Left lung (tissue), 10 donors: ENCODE data around the gene SAMD14. TPM values are rescaled to one million over a fixed set of nuclear protein-coding genes. Genes with fewer than 3 reads are reported as not detected.

Source experiments
- ATAC-seq: fragments of 200-7000 bp; cut with Tn5 transposase; one replicate; pipeline ENCODE4 v1.9.1; 2020; ENCODE audit warnings: moderate library complexity
- DNase-seq, 4 donors: peaks; one replicate each; pipeline ENCODE4 v3.0.0-alpha.2; 2013 to 2020
- H3K27ac ChIP-seq, 2 donors: fragments of 200-600 bp; sonication (generic) in 1 of 2; one replicate each; pipeline versions ENCODE4 v1.5.0 to v1.8.0; 2020 to 2021
- H3K27me3 ChIP-seq, 2 donors: fragments of 200-600 bp; sonication (generic) in 1 of 2; one replicate each; pipeline versions ENCODE4 v1.5.0 to v1.8.0; 2020 to 2021
- H3K36me3 ChIP-seq, 2 donors: fragments of 200-600 bp; sonication (generic) in 1 of 2; one replicate each; pipeline versions ENCODE4 v1.5.0 to v1.8.0; 2020 to 2021
- H3K4me1 ChIP-seq, 2 donors: fragments of 200-600 bp; one replicate each; pipeline ENCODE4 v1.8.0; 2021
- H3K4me3 ChIP-seq, 2 donors: fragments of 200-600 bp; sonication (generic) in 1 of 2; one replicate each; pipeline versions ENCODE4 v1.5.0 to v1.8.0; 2020 to 2021; ENCODE audit warnings: mild to moderate bottlenecking in 1 of 2
- H3K9me3 ChIP-seq, 2 donors: fragments of 200-600 bp; sonication (generic) in 1 of 2; one replicate each; pipeline versions ENCODE4 v1.5.0 to v1.8.0; 2020 to 2021
- CTCF ChIP-seq, 2 donors: fragments of 200-600 bp; sonication (generic) in 1 of 2; IDR thresholded peaks; one replicate each; pipeline versions ENCODE4 v1.5.0 to v1.8.0; 2021; ENCODE audit warnings: antibody characterized with exemption in 2 of 2
- intact Hi-C, 2 donors: fragments of 100-400 bp; cut with DNase I; formaldehyde crosslinking; loops; one replicate each; pipeline versions ENCODE4 v1.11.2 to v1.14.2; 2022
- polyA plus RNA-seq, 6 donors: library from polyadenylated mRNA; unstranded; fragments of 120-200 nt; gene quantifications; one replicate each; pipeline ENCODE4 v1.2.1, GENCODE V29; 2013; ENCODE audit not compliant: insufficient read length in 6 of 6
- total RNA-seq, 2 donors: library from RNA; stranded (reverse); fragmentation: NEBNext Ultra II Directional; extraction: Animal tissue kit (Norgen Biotek cat#: 25700); gene quantifications; one replicate each; pipeline ENCODE4 v1.2.1, GENCODE V29; 2021
- donor health status: DM: no; HTN: yes; CAD: no.
- donor health status: DM: no; HTN: no; CAD: no.

Gene SAMD14
- total and polyA plus RNA-seq, 8 donors, result 8.4 to 21.6 (median 15.8) TPM

GRCh38 chr17:50071692-50072091, 58.3 kb downstream of the SAMD14 start:
- Histone ChIP-seq H3K27ac (no peak overlapping the region), H3K27me3 (no peaks in the 10 kb centered on the region), H3K9me3 (peaks cover 0 to 4% of the 10 kb centered on the region in 2 donors), H3K4me1 (no peaks in the 10 kb centered on the region), H3K36me3 (peaks cover 0 to 91% of the 10 kb centered on the region in 2 donors), H3K4me3 (no peak overlapping the region)
- ATAC-seq (no peak), DNase-seq (no peak)
- no peak for TF ChIP-seq CTCF (IDR thresholded peaks at IDR 0.05)
- intact Hi-C loops, result no loop called here

- DNase-seq (no peak), ATAC-seq (no peak)
- Histone ChIP-seq H3K4me1 (no peaks in the 10 kb centered on the region), H3K36me3 (peaks cover 0 to 85% of the 10 kb centered on the region in 2 donors), H3K4me3 (no peak overlapping the region), H3K27ac (no peak overlapping the region), H3K27me3 (no peaks in the 10 kb centered on the region), H3K9me3 (peaks cover 0 to 4% of the 10 kb centered on the region in 2 donors)
- no peak for TF ChIP-seq CTCF (IDR thresholded peaks at IDR 0.05)
- intact Hi-C loops, result no loop called here
These were observed 58.9 kb downstream of the SAMD14 start for GRCh38 chr17:50070908-50071680.

GRCh38 chr17:50067996-50068395, 62.0 kb downstream of the SAMD14 start:
- no peak overlapping the region for H3K27ac ChIP-seq

GRCh38 chr17:50066995-50067394, 63.0 kb downstream of the SAMD14 start:
- Histone ChIP-seq H3K27me3 (no peaks in the 10 kb centered on the region), H3K27ac (no peak overlapping the region), H3K4me1 (peaks cover 24 to 39% of the 10 kb centered on the region in 2 donors), H3K36me3 (peaks cover 0 to 48% of the 10 kb centered on the region in 2 donors), H3K9me3 (peaks cover 0 to 4% of the 10 kb centered on the region in 2 donors), H3K4me3 (no peak overlapping the region)
- TF ChIP-seq CTCF (IDR thresholded peaks at IDR 0.05), result no peak
- intact Hi-C loops, result no loop called here
- DNase-seq (no peak), ATAC-seq (no peak)

More at GRCh38 chr17:50067996-50068395, 62.0 kb downstream of the SAMD14 start:
- no peak for TF ChIP-seq CTCF (IDR thresholded peaks at IDR 0.05)
- no peaks in the 10 kb centered on the region for H3K27me3 ChIP-seq
- ATAC-seq (no peak), DNase-seq (no peak)
- H3K36me3 ChIP-seq, result peaks cover 0 to 57% of the 10 kb centered on the region in 2 donors
- intact Hi-C loops, result no loop called here
- peaks cover 15 to 29% of the 10 kb centered on the region in 2 donors for H3K4me1 ChIP-seq
- H3K9me3 ChIP-seq, result peaks cover 0 to 4% of the 10 kb centered on the region in 2 donors
- H3K4me3 ChIP-seq, result no peak overlapping the region

- intact Hi-C loops, result no loop called here
- H3K36me3 ChIP-seq, result peaks cover 0 to 31% of the 10 kb centered on the region in 2 donors
- no peak for ATAC-seq
- no peak for TF ChIP-seq CTCF (IDR thresholded peaks at IDR 0.05)
- peak overlapping the region; percentile 72 to 78 for H3K27ac ChIP-seq
- H3K27me3 ChIP-seq, result no peaks in the 10 kb centered on the region
- H3K4me3 ChIP-seq, result no peak overlapping the region
- H3K9me3 ChIP-seq, result no peaks in the 10 kb centered on the region
- DNase-seq, result no peak
- peaks cover 42 to 59% of the 10 kb centered on the region in 2 donors for H3K4me1 ChIP-seq
These were observed 64.9 kb downstream of the SAMD14 start for GRCh38 chr17:50065056-50065455.
